HK-2 (cell line): ENCODE data around the gene GNG7.
"Not testable (repeated sequence)": the region's sequence is repeated elsewhere in the genome, so short reads cannot be mapped to it uniquely, and the experiment has no call there.

Experiments used
- DNase-seq: peaks from one replicate; pipeline ENCODE4 v3.0.0-alpha.2; 2018; ENCODE audit not compliant: unreplicated experiment

The GNG7 gene

GRCh38 chr19:2676823-2677222 is 25.7 kb downstream of the GNG7 start:
- DNase-seq: no peak

- DNase-seq: no peak
Measured at GRCh38 chr19:2675892-2676291, 26.6 kb downstream of the GNG7 start.

GRCh38 chr19:2670217-2670616 is 32.3 kb downstream of the GNG7 start:
- DNase-seq: no peak

- no peak for DNase-seq
Measured at GRCh38 chr19:2668175-2668763, 34.2 kb downstream of the GNG7 start.

- not testable (repeated sequence) for DNase-seq
Measured at GRCh38 chr19:2667349-2667748, 35.1 kb downstream of the GNG7 start.

- no peak for DNase-seq
Measured at GRCh38 chr19:2666344-2666994, 36.0 kb downstream of the GNG7 start.

- DNase-seq: no peak
Measured at GRCh38 chr19:2665103-2665502, 37.4 kb downstream of the GNG7 start.

- DNase-seq: no peak
Measured at GRCh38 chr19:2663920-2664571, 38.4 kb downstream of the GNG7 start.

GRCh38 chr19:2661615-2662014 is 40.9 kb downstream of the GNG7 start:
- peak; percentile 16 for DNase-seq

GRCh38 chr19:2659856-2660432 is 42.5 kb downstream of the GNG7 start:
- no peak for DNase-seq

- no peak for DNase-seq
Measured at GRCh38 chr19:2656533-2656932, 46.0 kb downstream of the GNG7 start.

GRCh38 chr19:2653710-2654707 is 48.5 kb downstream of the GNG7 start:
- no peak for DNase-seq

GRCh38 chr19:2653218-2653617 is 49.3 kb downstream of the GNG7 start:
- DNase-seq: no peak

- DNase-seq: no peak
Measured at GRCh38 chr19:2652504-2653099, 49.9 kb downstream of the GNG7 start.

- not testable (repeated sequence) for DNase-seq
Measured at GRCh38 chr19:2651002-2651733, 51.3 kb downstream of the GNG7 start.

- no peak for DNase-seq
Measured at GRCh38 chr19:2650515-2650914, 52.0 kb downstream of the GNG7 start.

GRCh38 chr19:2648528-2648937 is 54.0 kb downstream of the GNG7 start:
- DNase-seq: peak; percentile 77

GRCh38 chr19:2648099-2648498 is 54.4 kb downstream of the GNG7 start:
- no peak for DNase-seq

GRCh38 chr19:2646866-2647535 is 55.5 kb downstream of the GNG7 start:
- DNase-seq: no peak

GRCh38 chr19:2645826-2646225 is 56.7 kb downstream of the GNG7 start:
- no peak for DNase-seq
